GM12873 (cell line): ENCODE measurements around the gene TPST2.

ENCODE experiments used
- CTCF ChIP-seq: IDR thresholded peaks from 2 replicates; pipeline ENCODE4 v1.5.1; 2012; ENCODE audit warnings: low read depth, mild to moderate bottlenecking, moderate library complexity, low read length, control low read depth; ENCODE audit not compliant: insufficient read depth; ENCODE audit errors: missing control alignments

The TPST2 gene

GRCh38 chr22:26559961-26560575 lies 29.9 kb downstream of the TPST2 start:
- no peak for TF ChIP-seq CTCF

GRCh38 chr22:26558248-26558895 lies 31.6 kb downstream of the TPST2 start:
- no peak for TF ChIP-seq CTCF

- no peak for TF ChIP-seq CTCF
These were observed 33.0 kb downstream of the TPST2 start for GRCh38 chr22:26556904-26557303.

- TF ChIP-seq CTCF, result no peak
These were observed 34.5 kb downstream of the TPST2 start for GRCh38 chr22:26555478-26555877.

- no peak for TF ChIP-seq CTCF
These were observed 35.0 kb downstream of the TPST2 start for GRCh38 chr22:26554956-26555355.

- no peak for TF ChIP-seq CTCF
These were observed 36.7 kb downstream of the TPST2 start for GRCh38 chr22:26553056-26553752.

GRCh38 chr22:26552466-26552865 lies 37.5 kb downstream of the TPST2 start:
- TF ChIP-seq CTCF, result no peak
